Measurements from ENCODE around the gene TSPAN9.

TSPAN9 gene

GRCh38 chr12:3171195-3171591, 94.0 kb downstream of the TSPAN9 start:
- Histone ChIP-seq H3K27ac (ENCODE audit: low read depth, low read length) (no peak overlapping the region), H3K9ac (ENCODE audit: low read length) (no peak overlapping the region), H3K56ac (ENCODE audit: low read length) (no peak overlapping the region), H3K79me2 (ENCODE audit: control insufficient read depth, insufficient read depth, low read length) (no peaks in the 10 kb centered on the region), H3K36me3 (ENCODE audit: control insufficient read depth, insufficient read depth, low read length) (no peaks in the 10 kb centered on the region), H3K23ac (ENCODE audit: low read length) (no peak overlapping the region), H3K4me2 (ENCODE audit: low read length) (no peak overlapping the region), H4K8ac (ENCODE audit: low read depth, low read length) (no peak overlapping the region), H4K5ac (ENCODE audit: low read length) (no peak overlapping the region), H3K79me1 (ENCODE audit: low read length) (no peaks in the 10 kb centered on the region), H2BK5ac (ENCODE audit: low read length) (no peak overlapping the region), H3K18ac (ENCODE audit: low read length) (no peak overlapping the region), H3K4ac (ENCODE audit: low read depth, low read length) (no peak overlapping the region), H2AK5ac (ENCODE audit: low read length) (no peak overlapping the region), H3K4me3 (ENCODE audit: low read length) (no peak overlapping the region), H2BK15ac (replicated peaks; ENCODE audit: low read depth) (no peak overlapping the region), H3K27me3 (ENCODE audit: insufficient read depth, low read length, poor library complexity) (no peaks in the 10 kb centered on the region), H3K4me1 (ENCODE audit: control insufficient read depth, low read depth, low read length) (peaks cover 21% of the 10 kb centered on the region), H2BK120ac (ENCODE audit: low read depth, low read length) (no peak overlapping the region)
- WGBS (ENCODE audit: extremely low coverage, insufficient coverage, low lambda C conversion rate), result no CpG with 5 or more reads among the region's 4 CpGs
- DNase-seq, result peak; percentile 72

- Histone ChIP-seq H3K23ac (ENCODE audit: low read length) (no peak overlapping the region), H2BK120ac (ENCODE audit: low read depth, low read length) (no peak overlapping the region), H3K56ac (ENCODE audit: low read length) (no peak overlapping the region), H4K5ac (ENCODE audit: low read length) (no peak overlapping the region), H2AK5ac (ENCODE audit: low read length) (peak overlapping the region; percentile 47), H2BK15ac (replicated peaks; ENCODE audit: low read depth) (no peak overlapping the region), H3K4me1 (ENCODE audit: control insufficient read depth, low read depth, low read length) (peaks cover 21% of the 10 kb centered on the region), H3K79me2 (ENCODE audit: control insufficient read depth, insufficient read depth, low read length) (no peaks in the 10 kb centered on the region), H3K4me3 (ENCODE audit: low read length) (no peak overlapping the region), H3K9ac (ENCODE audit: low read length) (no peak overlapping the region), H3K27me3 (ENCODE audit: insufficient read depth, low read length, poor library complexity) (no peaks in the 10 kb centered on the region), H3K36me3 (ENCODE audit: control insufficient read depth, insufficient read depth, low read length) (no peaks in the 10 kb centered on the region), H3K4ac (ENCODE audit: low read depth, low read length) (no peak overlapping the region), H4K8ac (ENCODE audit: low read depth, low read length) (no peak overlapping the region), H3K27ac (ENCODE audit: low read depth, low read length) (no peak overlapping the region), H2BK5ac (ENCODE audit: low read length) (no peak overlapping the region), H3K79me1 (ENCODE audit: low read length) (no peaks in the 10 kb centered on the region), H3K18ac (ENCODE audit: low read length) (no peak overlapping the region), H3K4me2 (ENCODE audit: low read length) (no peak overlapping the region)
- DNase-seq, result peak; percentile 65
- no CpG with 5 or more reads among the region's 42 CpGs for WGBS (ENCODE audit: extremely low coverage, insufficient coverage, low lambda C conversion rate)
These were observed 95.2 kb downstream of the TSPAN9 start for GRCh38 chr12:3172124-3173007.

DNA sequence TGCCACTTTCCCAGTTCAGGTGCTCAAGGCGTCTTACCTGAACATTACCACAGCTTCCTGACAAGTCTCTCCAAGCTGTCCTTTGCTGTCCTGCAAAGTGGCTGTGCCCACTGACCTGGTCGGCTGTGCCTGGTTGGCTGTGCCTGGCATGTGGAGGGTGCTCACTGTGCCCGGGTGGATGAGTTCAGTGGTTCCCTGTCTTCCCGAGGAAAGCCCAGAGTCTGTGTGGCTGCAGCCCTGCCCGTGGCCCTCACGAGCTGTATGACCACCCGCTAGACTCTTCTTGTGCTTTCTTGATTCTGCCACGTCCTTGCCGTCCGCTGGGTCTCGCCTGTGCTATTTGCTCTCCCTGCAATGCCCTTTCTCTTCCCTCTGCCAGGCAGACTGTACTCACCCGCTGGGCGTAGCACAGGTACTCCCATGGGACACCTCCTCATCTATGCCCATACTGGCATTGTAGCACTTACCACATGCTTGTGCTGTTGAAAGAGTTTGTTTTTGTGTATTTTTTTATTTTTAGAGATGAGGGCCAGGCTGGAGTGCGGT, 95.9 kb downstream of the TSPAN9 start:
- no peak overlapping the region for H3K4me2 ChIP-seq (ENCODE audit: low read length)
- no peak overlapping the region for H3K23ac ChIP-seq (ENCODE audit: low read length)
- peaks cover 21% of the 10 kb centered on the region for H3K4me1 ChIP-seq (ENCODE audit: control insufficient read depth, low read depth, low read length)
- WGBS (ENCODE audit: extremely low coverage, insufficient coverage, low lambda C conversion rate), result no CpG with 5 or more reads among the region's 14 CpGs
- H3K4ac ChIP-seq (ENCODE audit: low read depth, low read length), result no peak overlapping the region
- H3K27ac ChIP-seq (ENCODE audit: low read depth, low read length), result no peak overlapping the region
- DNase-seq, result no peak
- no peaks in the 10 kb centered on the region for H3K27me3 ChIP-seq (ENCODE audit: insufficient read depth, low read length, poor library complexity)
- H3K79me1 ChIP-seq (ENCODE audit: low read length), result no peaks in the 10 kb centered on the region
- H2BK5ac ChIP-seq (ENCODE audit: low read length), result no peak overlapping the region
- no peaks in the 10 kb centered on the region for H3K36me3 ChIP-seq (ENCODE audit: control insufficient read depth, insufficient read depth, low read length)
- no peak overlapping the region for H4K8ac ChIP-seq (ENCODE audit: low read depth, low read length)
- H3K18ac ChIP-seq (ENCODE audit: low read length), result no peak overlapping the region
- H2AK5ac ChIP-seq (ENCODE audit: low read length), result no peak overlapping the region
- H3K9ac ChIP-seq (ENCODE audit: low read length), result no peak overlapping the region
- no peak overlapping the region for H3K56ac ChIP-seq (ENCODE audit: low read length)
- H2BK120ac ChIP-seq (ENCODE audit: low read depth, low read length), result no peak overlapping the region
- H3K4me3 ChIP-seq (ENCODE audit: low read length), result no peak overlapping the region
- no peaks in the 10 kb centered on the region for H3K79me2 ChIP-seq (ENCODE audit: control insufficient read depth, insufficient read depth, low read length)
- H4K5ac ChIP-seq (ENCODE audit: low read length), result no peak overlapping the region
- H2BK15ac ChIP-seq (replicated peaks; ENCODE audit: low read depth), result no peak overlapping the region

GRCh38 chr12:3173912-3174311, 96.7 kb downstream of the TSPAN9 start:
- Histone ChIP-seq H3K4me2 (ENCODE audit: low read length) (no peak overlapping the region), H3K36me3 (ENCODE audit: control insufficient read depth, insufficient read depth, low read length) (no peaks in the 10 kb centered on the region), H3K79me1 (ENCODE audit: low read length) (no peaks in the 10 kb centered on the region), H3K4me3 (ENCODE audit: low read length) (no peak overlapping the region), H4K5ac (ENCODE audit: low read length) (no peak overlapping the region), H2BK5ac (ENCODE audit: low read length) (no peak overlapping the region), H4K8ac (ENCODE audit: low read depth, low read length) (no peak overlapping the region), H3K4me1 (ENCODE audit: control insufficient read depth, low read depth, low read length) (peaks cover 21% of the 10 kb centered on the region), H3K23ac (ENCODE audit: low read length) (no peak overlapping the region), H3K18ac (ENCODE audit: low read length) (no peak overlapping the region), H3K27ac (ENCODE audit: low read depth, low read length) (no peak overlapping the region), H3K27me3 (ENCODE audit: insufficient read depth, low read length, poor library complexity) (no peaks in the 10 kb centered on the region), H2BK15ac (replicated peaks; ENCODE audit: low read depth) (no peak overlapping the region), H3K9ac (ENCODE audit: low read length) (no peak overlapping the region), H3K4ac (ENCODE audit: low read depth, low read length) (no peak overlapping the region), H2BK120ac (ENCODE audit: low read depth, low read length) (no peak overlapping the region), H3K56ac (ENCODE audit: low read length) (no peak overlapping the region), H2AK5ac (ENCODE audit: low read length) (no peak overlapping the region), H3K79me2 (ENCODE audit: control insufficient read depth, insufficient read depth, low read length) (no peaks in the 10 kb centered on the region)
- DNase-seq, result no peak
- no CpG with 5 or more reads among the region's 5 CpGs for WGBS (ENCODE audit: extremely low coverage, insufficient coverage, low lambda C conversion rate)

DNA sequence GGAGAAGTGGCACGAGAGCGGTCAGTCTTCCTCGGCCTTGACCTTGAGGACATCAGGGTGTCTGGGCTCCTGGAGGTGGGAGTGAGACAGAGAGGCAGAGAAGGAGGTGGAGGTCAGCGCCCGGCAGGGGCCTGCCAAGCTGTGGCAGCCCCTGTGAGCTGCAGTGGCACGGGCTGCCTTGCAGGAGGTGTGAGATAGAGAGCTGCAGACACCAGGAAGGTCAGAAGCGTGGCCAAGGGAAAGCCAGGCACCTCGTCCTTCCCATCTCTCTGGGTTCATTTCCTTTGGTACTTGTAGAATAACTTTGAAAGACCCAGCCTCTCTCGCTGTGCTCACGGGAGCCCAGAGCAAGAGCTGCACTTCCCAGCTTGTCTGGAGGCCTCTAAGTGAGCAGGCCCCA, 98.1 kb downstream of the TSPAN9 start:
- Histone ChIP-seq H4K5ac (ENCODE audit: low read length) (no peak overlapping the region), H4K8ac (ENCODE audit: low read depth, low read length) (no peak overlapping the region), H3K79me2 (ENCODE audit: control insufficient read depth, insufficient read depth, low read length) (no peaks in the 10 kb centered on the region), H2BK15ac (replicated peaks; ENCODE audit: low read depth) (no peak overlapping the region), H3K4ac (ENCODE audit: low read depth, low read length) (no peak overlapping the region), H3K4me2 (ENCODE audit: low read length) (no peak overlapping the region), H3K9ac (ENCODE audit: low read length) (no peak overlapping the region), H3K23ac (ENCODE audit: low read length) (no peak overlapping the region), H2BK120ac (ENCODE audit: low read depth, low read length) (no peak overlapping the region), H3K18ac (ENCODE audit: low read length) (no peak overlapping the region), H3K4me3 (ENCODE audit: low read length) (no peak overlapping the region), H3K79me1 (ENCODE audit: low read length) (no peaks in the 10 kb centered on the region), H3K27ac (ENCODE audit: low read depth, low read length) (no peak overlapping the region), H2BK5ac (ENCODE audit: low read length) (no peak overlapping the region), H3K36me3 (ENCODE audit: control insufficient read depth, insufficient read depth, low read length) (no peaks in the 10 kb centered on the region), H3K27me3 (ENCODE audit: insufficient read depth, low read length, poor library complexity) (no peaks in the 10 kb centered on the region), H3K4me1 (ENCODE audit: control insufficient read depth, low read depth, low read length) (peaks cover 13% of the 10 kb centered on the region), H3K56ac (ENCODE audit: low read length) (no peak overlapping the region), H2AK5ac (ENCODE audit: low read length) (no peak overlapping the region)
- no peak for DNase-seq
- no CpG with 5 or more reads among the region's 10 CpGs for WGBS (ENCODE audit: extremely low coverage, insufficient coverage, low lambda C conversion rate)
